Esophagus squamous epithelium (tissue), 5 donors: ENCODE results near the gene ZSWIM8. TPM values are rescaled to one million over a fixed set of nuclear protein-coding genes. Genes with fewer than 3 reads are reported as not detected.

Source experiments
- DNase-seq: peaks from one replicate; lab custom pipeline; 2025; lab: John Stamatoyannopoulos, UW
- H3K27ac ChIP-seq, 4 donors: fragments of 200-600 bp; sonication (generic); one replicate each; pipeline ENCODE4 v1.5.1; 2016 to 2019; ENCODE audit warnings: mild to moderate bottlenecking in 1 of 4
- H3K27me3 ChIP-seq, 4 donors: fragments of 200-600 bp; sonication (generic); 1 replicate in 3 of 4; 2 replicates in 1 of 4; pipeline versions ENCODE4 v1.5.1 to v1.6.0; 2017 to 2021; ENCODE audit warnings: antibody characterized with exemption in 1 of 4
- H3K36me3 ChIP-seq, 3 donors: fragments of 200-600 bp; sonication (generic); one replicate each; pipeline ENCODE4 v1.5.1; 2016 to 2019
- H3K4me1 ChIP-seq, 3 donors: fragments of 200-600 bp; sonication (generic); one replicate each; pipeline ENCODE4 v1.5.1; 2017 to 2019
- H3K4me3 ChIP-seq, 4 donors: fragments of 200-600 bp; sonication (generic); 1 replicate in 3 of 4; 2 replicates in 1 of 4; pipeline ENCODE4 v1.5.1; 2016 to 2019; ENCODE audit warnings: mild to moderate bottlenecking in 2 of 4, moderate library complexity in 1 of 4
- H3K9me3 ChIP-seq, 3 donors: fragments of 200-600 bp; sonication (generic); one replicate each; pipeline ENCODE4 v1.5.1; 2016 to 2019
- POLR2A ChIP-seq, 4 donors: fragments of 450-650 bp; IDR thresholded peaks; one replicate each; pipeline ENCODE4 v1.6.1; 2017; ENCODE audit warnings: antibody characterized with exemption in 4 of 4, mild to moderate bottlenecking in 4 of 4, moderate library complexity in 3 of 4
- WGBS, 2 donors: methylation state at CpG; one replicate each; pipeline ENCODE4 v1.1.5; 2018; 5-methylcytosine and 5-hydroxymethylcytosine counted together
- intact Hi-C: fragments of 100-400 bp; cut with DNase I; formaldehyde crosslinking; loops from one replicate; pipeline ENCODE4 v1.15.0; 2022
- total RNA-seq, 4 donors: library from RNA; depleted of rRNA; stranded (reverse); fragments of >200 nt; gene quantifications; one replicate each; pipeline ENCODE4 v1.1.0, GENCODE V29; 2016
- TF ChIP-seq, protein P1 (sequence below), 6 experiments: fragments of 450-650 bp in 4 of 6; fragments of 200-600 bp in 2 of 6; sonication (generic) in 2 of 6; IDR thresholded peaks; one replicate each; pipeline ENCODE4 v1.5.1; 2016 to 2019; ENCODE audit warnings: antibody characterized with exemption in 6 of 6, mild to moderate bottlenecking in 4 of 6, moderate library complexity in 4 of 6
- donor health status: DM: yes; HTN: yes; CAD: no.

Gene ZSWIM8
- total RNA-seq, 4 donors from 2014 or later, result 33.3 to 116 (median 83.9) TPM

DNA sequence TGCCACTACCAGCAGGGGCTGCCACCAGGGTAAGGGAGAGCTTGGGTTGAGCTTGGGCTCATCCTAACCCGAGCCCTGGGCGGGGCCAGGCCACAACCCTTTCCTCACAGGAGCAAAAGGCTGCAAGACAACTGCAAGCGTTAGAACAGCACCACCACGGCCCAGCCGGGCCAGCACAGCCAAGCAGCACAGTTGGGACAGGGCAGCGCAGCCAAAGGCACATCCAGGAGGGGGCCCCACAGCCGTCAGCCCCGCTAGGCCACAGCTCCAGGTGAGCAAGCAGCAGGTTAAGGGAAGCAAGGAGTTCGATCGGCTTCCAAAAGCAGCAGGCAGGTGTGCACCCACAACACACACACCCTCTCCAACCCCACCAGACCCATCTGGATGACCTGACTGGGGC lies 33.0 kb downstream of the ZSWIM8 start:
- H3K4me3 ChIP-seq, result no peak overlapping the region
- TF ChIP-seq POLR2A (IDR thresholded peaks at IDR 0.05), result no peak
- TF ChIP-seq, protein P1, sequence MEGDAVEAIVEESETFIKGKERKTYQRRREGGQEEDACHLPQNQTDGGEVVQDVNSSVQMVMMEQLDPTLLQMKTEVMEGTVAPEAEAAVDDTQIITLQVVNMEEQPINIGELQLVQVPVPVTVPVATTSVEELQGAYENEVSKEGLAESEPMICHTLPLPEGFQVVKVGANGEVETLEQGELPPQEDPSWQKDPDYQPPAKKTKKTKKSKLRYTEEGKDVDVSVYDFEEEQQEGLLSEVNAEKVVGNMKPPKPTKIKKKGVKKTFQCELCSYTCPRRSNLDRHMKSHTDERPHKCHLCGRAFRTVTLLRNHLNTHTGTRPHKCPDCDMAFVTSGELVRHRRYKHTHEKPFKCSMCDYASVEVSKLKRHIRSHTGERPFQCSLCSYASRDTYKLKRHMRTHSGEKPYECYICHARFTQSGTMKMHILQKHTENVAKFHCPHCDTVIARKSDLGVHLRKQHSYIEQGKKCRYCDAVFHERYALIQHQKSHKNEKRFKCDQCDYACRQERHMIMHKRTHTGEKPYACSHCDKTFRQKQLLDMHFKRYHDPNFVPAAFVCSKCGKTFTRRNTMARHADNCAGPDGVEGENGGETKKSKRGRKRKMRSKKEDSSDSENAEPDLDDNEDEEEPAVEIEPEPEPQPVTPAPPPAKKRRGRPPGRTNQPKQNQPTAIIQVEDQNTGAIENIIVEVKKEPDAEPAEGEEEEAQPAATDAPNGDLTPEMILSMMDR (IDR thresholded peaks at IDR 0.05), result no peak
- peak overlapping the region in 3 of 4 donors; percentile 18 to 76 (median 39) for H3K27ac ChIP-seq
- intact Hi-C loops, result no loop called here
- peaks cover 19 to 80% (median 38%) of the 10 kb centered on the region in 3 donors for H3K4me1 ChIP-seq
- H3K36me3 ChIP-seq, result peaks cover 0 to 84% (median 16%) of the 10 kb centered on the region in 3 donors
- H3K9me3 ChIP-seq, result no peaks in the 10 kb centered on the region
- DNase-seq, result no peak
- WGBS, 2 donors, result 100% methylated on average over 2 of the region's 10 CpGs; no CpG with 5 or more reads in 1 of the 2 donors
- no peaks in the 10 kb centered on the region for H3K27me3 ChIP-seq

- no peak for DNase-seq
- Histone ChIP-seq H3K27me3 (no peaks in the 10 kb centered on the region), H3K9me3 (no peaks in the 10 kb centered on the region), H3K4me3 (peak overlapping the region in 1 of 4 donors; percentile 6), H3K27ac (peak overlapping the region; percentile 59 to 76 (median 71)), H3K36me3 (peaks cover 0 to 84% (median 14%) of the 10 kb centered on the region in 3 donors), H3K4me1 (peaks cover 19 to 75% (median 38%) of the 10 kb centered on the region in 3 donors)
- WGBS, 2 donors, result 58 to 70% methylated on average over 3 to 4 of the region's 5 CpGs
- intact Hi-C loops, result no loop called here
- TF ChIP-seq POLR2A (IDR thresholded peaks at IDR 0.05), result no peak
- TF ChIP-seq, protein P1 (IDR thresholded peaks at IDR 0.05), result no peak
Measured at GRCh38 chr10:73819081-73819480, 33.7 kb downstream of the ZSWIM8 start.

- 39 to 83% methylated on average over 1 to 2 of the region's 20 CpGs for WGBS, 2 donors
- peaks cover 19 to 70% (median 38%) of the 10 kb centered on the region in 3 donors for H3K4me1 ChIP-seq
- H3K9me3 ChIP-seq, result no peaks in the 10 kb centered on the region
- intact Hi-C loops, result no loop called here
- peaks cover 3 to 84% (median 14%) of the 10 kb centered on the region in 3 donors for H3K36me3 ChIP-seq
- H3K27me3 ChIP-seq, result no peaks in the 10 kb centered on the region
- H3K4me3 ChIP-seq, result peak overlapping the region in 1 of 4 donors; percentile 6
- TF ChIP-seq, protein P1 (IDR thresholded peaks at IDR 0.05), result peak in 2 of 6 experiments; percentile 12 to 20
- TF ChIP-seq POLR2A (IDR thresholded peaks at IDR 0.05), result no peak
- peak overlapping the region; percentile 59 to 76 (median 71) for H3K27ac ChIP-seq
- no peak for DNase-seq
Measured at GRCh38 chr10:73819513-73820093, 34.2 kb downstream of the ZSWIM8 start.

- intact Hi-C loops, result no loop called here
- TF ChIP-seq POLR2A (IDR thresholded peaks at IDR 0.05), result no peak
- peaks cover 16 to 44% (median 19%) of the 10 kb centered on the region in 3 donors for H3K4me1 ChIP-seq
- DNase-seq, result no peak
- H3K27me3 ChIP-seq, result no peaks in the 10 kb centered on the region
- no peak overlapping the region for H3K27ac ChIP-seq
- H3K36me3 ChIP-seq, result peaks cover 10 to 82% (median 18%) of the 10 kb centered on the region in 3 donors
- 86 to 94% methylated on average over 6 to 7 of the region's 7 CpGs for WGBS, 2 donors
- H3K4me3 ChIP-seq, result no peak overlapping the region
- no peaks in the 10 kb centered on the region for H3K9me3 ChIP-seq
Measured at GRCh38 chr10:73823391-73823790, 38.0 kb downstream of the ZSWIM8 start.

- no peaks in the 10 kb centered on the region for H3K9me3 ChIP-seq
- no peak for DNase-seq
- intact Hi-C loops, result no loop called here
- TF ChIP-seq POLR2A (IDR thresholded peaks at IDR 0.05), result no peak
- TF ChIP-seq, protein P1 (IDR thresholded peaks at IDR 0.05), result no peak
- H3K36me3 ChIP-seq, result peaks cover 10 to 79% (median 18%) of the 10 kb centered on the region in 3 donors
- no peak overlapping the region for H3K4me3 ChIP-seq
- H3K27me3 ChIP-seq, result no peaks in the 10 kb centered on the region
- no peak overlapping the region for H3K27ac ChIP-seq
- WGBS, 2 donors, result 96 to 100% methylated on average over 3 to 10 of the region's 14 CpGs
- H3K4me1 ChIP-seq, result peaks cover 7 to 36% (median 10%) of the 10 kb centered on the region in 3 donors
Measured at GRCh38 chr10:73824146-73824725, 38.8 kb downstream of the ZSWIM8 start.
